GF-D8 (cell line): Measurements from ENCODE around the gene FBRSL1.

Source experiments
- DNase-seq: peaks from one replicate; lab custom pipeline; 2025; lab: John Stamatoyannopoulos, UW

FBRSL1 gene

GRCh38 chr12:132558861-132559623 is 69.1 kb downstream of the FBRSL1 start:
- DNase-seq, result peak; percentile 87

GRCh38 chr12:132559652-132560363 is 69.9 kb downstream of the FBRSL1 start:
- peak; percentile 26 for DNase-seq

- DNase-seq, result no peak
Measured at GRCh38 chr12:132560364-132560613, 70.3 kb downstream of the FBRSL1 start.

- peak; percentile 37 for DNase-seq
Measured at GRCh38 chr12:132560614-132561426, 70.9 kb downstream of the FBRSL1 start.
